Astrocyte (in vitro differentiated cells and primary cell): ENCODE measurements around the gene SPSB3.

ENCODE experiments used
- CTCF ChIP-seq: IDR thresholded peaks from 2 replicates; pipeline ENCODE4 v1.5.1; 2011; ENCODE audit warnings: low read depth, mild to moderate bottlenecking, inconsistent platforms, low read length, moderate library complexity; ENCODE audit not compliant: insufficient read depth
- EZH2 ChIP-seq: IDR thresholded peaks from 2 replicates; pipeline ENCODE4 v1.6.1; 2012; ENCODE audit warnings: mild to moderate bottlenecking, low read length, inconsistent platforms; ENCODE audit not compliant: insufficient read depth

GRCh38 chr16:1773703-1774447 is 8.5 kb downstream of the SPSB3 start:
- TF ChIP-seq CTCF (no peak), EZH2 (no peak)
